GM21526 (cell line): ENCODE results near the gene BRD1.

ENCODE experiments used
- ATAC-seq: cut with Tn5 transposase; IDR thresholded peaks from one replicate; pipeline ENCODE4 v1.9.1; 2021; ENCODE audit warnings: moderate library complexity; ENCODE audit not compliant: unreplicated experiment, low FRiP score

BRD1 gene

DNA sequence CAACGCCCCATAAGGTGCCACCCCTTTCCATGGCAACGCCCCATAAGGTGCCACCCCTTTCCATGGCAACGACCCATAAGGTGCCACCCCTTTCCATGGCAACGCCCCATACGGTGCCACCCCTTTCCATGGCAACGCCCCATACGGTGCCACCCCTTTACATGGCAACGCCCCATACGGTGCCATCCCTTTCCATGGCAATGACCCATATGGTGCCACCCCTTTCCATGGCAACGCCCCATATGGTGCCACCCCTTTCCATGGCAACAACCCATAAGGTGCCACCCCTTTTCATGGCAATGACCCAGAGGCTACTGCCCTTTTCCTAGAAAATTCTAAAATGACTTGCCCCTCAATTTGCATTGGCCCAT lies 72.1 kb downstream of the BRD1 start:
- no peak for ATAC-seq

DNA sequence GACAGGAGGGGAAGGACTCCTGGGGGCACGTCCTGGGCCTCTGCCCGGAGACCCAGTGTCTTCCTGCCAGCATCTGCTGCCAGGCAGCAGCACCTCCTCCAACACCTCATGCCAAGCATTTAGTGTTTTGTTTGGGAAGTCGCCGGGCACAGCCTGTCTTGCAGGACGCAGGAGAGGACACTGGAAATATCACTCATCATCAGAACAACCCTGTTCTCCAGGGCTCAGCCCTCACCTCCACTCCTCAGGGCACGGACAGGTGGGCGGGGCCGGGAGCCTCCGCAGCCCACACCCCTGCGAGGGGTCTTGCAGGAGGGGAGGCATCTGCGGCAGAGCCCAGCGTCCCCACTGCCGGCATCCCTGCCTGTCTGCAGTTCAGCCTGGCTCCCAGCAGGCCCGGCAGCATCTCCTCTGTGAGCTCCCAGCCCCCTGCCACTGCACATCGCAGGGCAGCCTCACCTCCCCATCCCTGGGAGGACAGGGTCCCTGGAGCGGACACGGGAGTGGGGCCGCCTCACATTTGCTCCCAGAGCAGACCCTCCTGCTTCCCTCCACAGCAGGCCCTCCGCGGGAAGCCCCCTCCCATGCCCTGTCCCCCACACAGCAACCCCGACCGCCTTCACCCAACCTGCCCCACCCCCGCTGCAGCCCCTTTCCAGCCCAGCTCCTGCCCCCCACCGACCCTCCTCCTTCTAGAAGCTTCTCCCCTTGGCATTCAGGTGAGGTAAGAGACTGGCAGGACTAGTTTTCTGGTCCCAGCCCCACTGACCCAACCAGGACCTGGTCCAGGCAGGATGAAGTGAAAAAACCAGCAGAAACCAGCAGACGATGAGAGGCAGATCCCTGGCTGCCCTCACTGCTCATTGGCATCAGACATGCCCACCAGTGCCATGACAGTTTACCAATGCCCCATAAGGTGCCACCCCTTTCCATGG lies 72.7 kb downstream of the BRD1 start:
- ATAC-seq: no peak

GRCh38 chr22:49753961-49754695 lies 73.5 kb downstream of the BRD1 start:
- ATAC-seq: no peak

GRCh38 chr22:49753276-49753890 lies 74.3 kb downstream of the BRD1 start:
- no peak for ATAC-seq

DNA sequence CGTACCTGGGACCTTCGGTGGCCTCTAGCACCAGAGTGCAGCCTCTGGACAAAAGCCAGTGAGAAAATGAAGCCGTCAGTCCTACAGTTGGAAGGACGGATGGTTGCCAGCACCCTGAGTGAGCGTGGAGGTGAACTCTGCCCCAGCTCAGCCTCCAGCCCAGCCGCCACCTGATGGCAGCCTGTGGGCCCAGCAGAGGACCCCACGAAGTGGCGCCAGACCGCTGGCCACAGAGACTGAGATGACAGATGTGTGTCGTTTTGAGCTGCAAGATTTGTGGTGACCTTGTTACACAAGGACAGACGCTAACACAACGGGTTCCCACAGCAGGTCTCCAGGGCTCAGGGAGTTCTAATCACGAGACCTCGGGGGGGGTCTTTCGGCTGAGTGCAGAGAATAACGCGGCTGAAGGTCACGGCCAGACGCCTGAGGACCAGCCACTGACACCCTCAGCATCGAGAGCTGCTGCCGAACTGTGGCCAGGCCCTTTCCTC lies 75.0 kb downstream of the BRD1 start:
- no peak for ATAC-seq

- ATAC-seq: no peak
Measured at GRCh38 chr22:49751966-49752597, 75.6 kb downstream of the BRD1 start.

DNA sequence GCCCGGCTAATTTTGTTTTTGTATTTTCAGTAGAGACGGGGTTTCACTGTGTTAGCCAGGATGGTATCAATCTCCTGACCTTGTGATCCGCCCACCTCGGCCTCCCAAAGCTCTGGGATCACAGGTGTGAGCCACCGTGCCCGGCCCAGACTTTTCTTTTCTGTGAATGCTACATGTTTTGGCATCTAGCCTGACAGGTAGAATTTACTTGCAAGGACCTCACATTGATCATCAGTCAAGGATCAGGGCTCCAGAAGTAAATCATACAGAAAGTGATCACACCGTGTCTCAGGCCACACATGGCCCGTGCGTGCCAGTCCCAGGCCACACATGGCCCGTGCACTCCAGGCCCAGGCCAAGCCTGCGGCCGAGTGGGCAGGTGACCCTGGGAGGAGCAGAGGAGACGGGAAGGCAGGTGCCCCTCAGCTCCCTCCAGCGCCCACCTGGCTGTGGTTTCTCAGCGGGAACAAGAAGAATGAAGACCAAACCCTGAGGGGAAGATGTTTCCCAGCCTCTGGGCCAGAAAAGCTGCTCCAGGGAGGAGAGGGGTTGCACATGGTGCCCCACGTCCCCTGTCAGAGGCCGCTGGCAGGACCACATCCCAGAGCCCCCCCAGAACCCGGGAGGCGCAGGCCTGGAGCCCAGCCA lies 76.2 kb downstream of the BRD1 start:
- no peak for ATAC-seq

- no peak for ATAC-seq
Measured at GRCh38 chr22:49749885-49750510, 77.7 kb downstream of the BRD1 start.

GRCh38 chr22:49749227-49749626 lies 78.4 kb downstream of the BRD1 start:
- ATAC-seq: no peak

- ATAC-seq: no peak
Measured at GRCh38 chr22:49748514-49748913, 79.2 kb downstream of the BRD1 start.

DNA sequence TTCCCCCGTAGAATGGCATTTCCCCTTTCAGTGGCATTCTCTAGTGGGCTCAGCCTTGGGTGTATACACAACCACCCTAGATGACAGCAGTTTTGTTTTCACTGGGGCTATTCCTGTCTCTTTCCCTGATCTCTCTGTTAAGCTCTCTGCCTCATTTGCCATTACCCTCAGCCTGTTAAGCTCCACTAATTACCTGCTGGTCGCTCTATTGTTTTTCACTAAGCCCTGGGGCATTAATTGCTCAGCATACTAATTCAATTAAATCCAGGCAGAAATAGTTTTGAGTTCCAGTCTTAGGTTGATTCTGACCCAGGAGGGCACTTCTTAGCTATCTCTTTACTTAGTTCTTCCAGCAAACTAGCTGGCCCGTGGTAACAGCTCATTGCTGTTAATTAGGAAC lies 80.0 kb downstream of the BRD1 start:
- no peak for ATAC-seq

DNA sequence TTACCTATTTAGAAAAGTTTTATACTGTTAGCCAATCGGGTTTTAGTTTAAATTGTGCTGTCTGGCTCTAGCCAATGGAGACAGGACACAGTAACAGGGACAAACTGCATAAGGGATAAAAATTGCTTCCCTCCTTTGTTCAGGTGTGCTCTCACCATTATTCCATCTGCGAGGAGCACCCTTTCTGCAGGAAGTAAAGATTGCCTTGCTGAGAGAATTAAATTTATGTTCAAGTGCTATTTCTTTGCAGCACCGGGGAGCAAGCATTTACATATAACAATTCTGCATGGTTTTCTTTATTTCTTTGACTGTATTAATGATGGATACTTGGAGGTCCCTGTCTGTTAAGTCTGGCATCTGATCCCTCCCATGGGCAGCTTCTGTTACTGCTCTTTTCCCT lies 80.5 kb downstream of the BRD1 start:
- no peak for ATAC-seq

DNA sequence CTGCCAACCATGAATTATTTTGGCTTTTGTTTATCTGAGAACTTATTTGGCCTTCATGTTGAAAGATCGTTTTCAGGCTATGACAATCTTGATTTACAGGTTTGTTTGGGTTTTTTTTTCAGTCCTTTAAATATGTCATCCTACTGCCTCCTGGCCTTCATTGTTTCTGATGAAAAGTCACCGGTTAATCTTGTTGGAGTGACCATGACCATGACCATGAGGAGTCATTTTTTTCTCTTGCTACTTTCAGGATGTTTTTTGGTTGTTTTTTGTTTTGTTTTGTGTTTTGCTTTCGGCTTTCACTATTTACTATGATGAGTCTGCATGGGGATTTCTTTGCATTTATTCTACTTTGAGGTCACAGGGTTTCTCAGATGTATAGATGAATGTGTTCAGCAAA lies 81.6 kb downstream of the BRD1 start:
- no peak for ATAC-seq

- ATAC-seq: no peak
Measured at GRCh38 chr22:49740242-49740641, 87.4 kb downstream of the BRD1 start.

DNA sequence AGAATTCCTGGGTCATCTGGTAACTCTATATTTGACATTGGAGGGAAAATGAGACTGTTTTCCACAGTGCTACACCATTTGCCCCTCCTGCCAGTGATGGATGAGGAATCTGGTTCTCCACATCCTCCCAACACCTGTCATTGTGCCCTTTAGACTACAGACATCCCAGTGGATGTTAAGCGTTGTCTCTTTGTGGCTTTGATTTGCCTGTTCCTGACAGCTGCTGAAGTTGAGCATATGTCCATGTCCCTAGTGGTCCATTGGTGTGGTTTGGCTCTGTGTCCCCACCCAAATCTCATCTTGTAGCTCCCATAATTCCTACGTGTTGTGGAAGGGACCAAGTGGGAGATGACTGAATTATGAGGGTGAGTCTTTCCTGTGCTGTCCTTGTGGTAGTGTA lies 88.5 kb downstream of the BRD1 start:
- ATAC-seq: no peak

DNA sequence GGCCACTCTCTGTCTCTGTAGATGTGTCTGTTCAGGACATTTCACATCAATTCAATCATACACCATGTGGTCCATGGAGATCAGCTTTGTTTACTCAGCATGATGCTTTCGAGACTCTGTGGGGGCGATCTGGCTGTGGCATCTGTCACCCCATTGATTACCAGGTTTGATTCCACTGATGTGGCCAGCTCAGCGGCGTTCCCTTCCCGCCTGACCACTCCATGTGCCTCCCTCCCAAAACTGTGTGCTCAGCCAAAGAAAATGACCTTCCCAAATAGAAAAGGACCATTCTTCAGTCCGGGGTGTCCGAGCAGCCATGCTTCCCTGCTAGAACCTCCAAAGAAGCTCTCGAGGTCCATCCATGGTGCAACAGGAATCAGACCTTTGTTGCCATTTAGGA lies 89.1 kb downstream of the BRD1 start:
- no peak for ATAC-seq

DNA sequence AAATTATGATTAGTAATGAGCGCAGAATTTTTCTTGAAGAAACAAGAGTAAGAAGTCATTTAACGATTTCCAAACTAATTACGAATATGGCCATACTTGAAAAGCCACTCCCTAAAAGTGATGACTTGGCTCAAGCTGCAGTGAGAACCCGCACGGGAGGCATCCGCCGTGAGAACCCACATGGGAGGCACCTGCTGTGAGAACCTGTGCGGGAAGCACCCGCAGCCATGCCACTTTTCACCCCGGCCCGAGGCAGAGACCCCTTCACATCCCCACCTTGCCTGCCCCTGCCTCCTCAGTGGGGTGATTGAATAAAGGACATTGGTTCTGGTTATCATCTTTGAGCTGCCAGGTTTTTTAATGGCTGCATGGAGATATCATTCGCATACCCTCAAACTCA lies 89.7 kb downstream of the BRD1 start:
- no peak for ATAC-seq

GRCh38 chr22:49737101-49737551 lies 90.5 kb downstream of the BRD1 start:
- no peak for ATAC-seq

DNA sequence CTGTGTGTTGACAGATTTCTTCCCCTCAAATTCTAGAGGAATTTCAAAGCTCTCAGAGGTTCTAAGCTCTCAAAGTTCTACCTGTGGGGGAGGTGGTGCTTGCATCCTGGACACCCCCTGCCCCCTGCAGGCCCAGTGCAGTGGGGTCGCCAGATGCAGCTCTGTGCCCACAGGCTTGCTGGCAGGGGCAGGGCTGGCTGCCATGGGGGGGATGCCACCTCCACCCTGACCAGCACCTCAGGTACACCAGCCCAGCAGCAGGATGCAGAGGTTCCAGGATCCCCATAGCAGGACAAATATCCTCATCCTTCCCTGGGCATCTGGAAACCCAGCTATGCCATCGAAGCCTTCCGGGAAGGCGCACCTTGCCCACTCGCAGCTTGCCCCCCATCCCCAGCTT lies 91.1 kb downstream of the BRD1 start:
- no peak for ATAC-seq

GRCh38 chr22:49735901-49736421 lies 91.7 kb downstream of the BRD1 start:
- ATAC-seq: no peak
